GM12891 (cell line): ENCODE data around the gene ZNF283.

Experiments
- PAX5 ChIP-seq: IDR thresholded peaks from 2 replicates; pipeline ENCODE4 v1.6.1; 2011; ENCODE audit warnings: low read length, moderate library complexity, mild to moderate bottlenecking; ENCODE audit not compliant: insufficient read depth, severe bottlenecking
- POLR2A ChIP-seq: IDR thresholded peaks from 2 replicates; pipeline ENCODE4 v1.6.1; 2011; ENCODE audit warnings: low read depth, low read length, control low read depth
- POLR2AphosphoS5 ChIP-seq: IDR thresholded peaks from 2 replicates; pipeline ENCODE4 v1.6.1; 2011; ENCODE audit warnings: low read depth, low read length, control low read depth
- POU2F2 ChIP-seq: IDR thresholded peaks from 2 replicates; pipeline ENCODE4 v1.6.1; 2011; ENCODE audit warnings: low read depth, mild to moderate bottlenecking, control low read depth, low read length, moderate library complexity
- SPI1 ChIP-seq: IDR thresholded peaks from 2 replicates; pipeline ENCODE4 v1.6.1; 2011; ENCODE audit warnings: low read depth, low read length, control low read depth
- TAF1 ChIP-seq: IDR thresholded peaks from 2 replicates; pipeline ENCODE4 v1.6.1; 2011; ENCODE audit warnings: low read depth, low read length, control low read depth

GRCh38 chr19:43883864-43884263, 56.7 kb downstream of the ZNF283 start, which contains the start of gene ZNF404:
- TF ChIP-seq POLR2A: no peak
- no peak for TF ChIP-seq POLR2AphosphoS5
- no peak for TF ChIP-seq SPI1
- no peak for TF ChIP-seq TAF1
- TF ChIP-seq POU2F2: no peak
- TF ChIP-seq PAX5: no peak
